ENCODE measurements around the gene C19orf25.

The C19orf25 gene

GRCh38 chr19:1475751-1476437 is 3.1 kb downstream of the C19orf25 start:
- no peak for TF ChIP-seq CTCF (IDR thresholded peaks at IDR 0.05; ENCODE audit: low read depth, low read length, missing control alignments)
- H3K4me3 ChIP-seq (replicated peaks; ENCODE audit: low read depth, low read length): no peak overlapping the region
- no peak for DNase-seq (ENCODE audit: extremely low read depth, low read depth)

- DNase-seq (ENCODE audit: extremely low read depth, low read depth): no peak
- no peak for TF ChIP-seq CTCF (IDR thresholded peaks at IDR 0.05; ENCODE audit: low read depth, low read length, missing control alignments)
- no peak overlapping the region for H3K4me3 ChIP-seq (replicated peaks; ENCODE audit: low read depth, low read length)
Observed at GRCh38 chr19:1474765-1475351, 4.2 kb downstream of the C19orf25 start.

- DNase-seq (ENCODE audit: extremely low read depth, low read depth): no peak
- no peak overlapping the region for H3K4me3 ChIP-seq (replicated peaks; ENCODE audit: low read depth, low read length)
- TF ChIP-seq CTCF (IDR thresholded peaks at IDR 0.05; ENCODE audit: low read depth, low read length, missing control alignments): no peak
Observed at GRCh38 chr19:1474011-1474764, 4.8 kb downstream of the C19orf25 start.

- TF ChIP-seq CTCF (IDR thresholded peaks at IDR 0.05; ENCODE audit: low read depth, low read length, missing control alignments): no peak
- no peak for DNase-seq (ENCODE audit: extremely low read depth, low read depth)
- no peak overlapping the region for H3K4me3 ChIP-seq (replicated peaks; ENCODE audit: low read depth, low read length)
Observed at GRCh38 chr19:1473085-1473851, 5.7 kb downstream of the C19orf25 start.

GRCh38 chr19:1472231-1473084 is 6.6 kb downstream of the C19orf25 start:
- no peak overlapping the region for H3K4me3 ChIP-seq (replicated peaks; ENCODE audit: low read depth, low read length)
- DNase-seq (ENCODE audit: extremely low read depth, low read depth): no peak
- TF ChIP-seq CTCF (IDR thresholded peaks at IDR 0.05; ENCODE audit: low read depth, low read length, missing control alignments): no peak
